Measurements from ENCODE around the gene VASH1. TPM values are rescaled to one million over a fixed set of nuclear protein-coding genes. Genes with fewer than 3 reads are reported as not detected.

The VASH1 gene
- total RNA-seq, 1 donor from 2014 or later = 10.3 TPM

GRCh38 chr14:76806446-76806845, 45.2 kb downstream of the VASH1 start:
- H4K20me1 ChIP-seq (ENCODE audit: low read depth) = no peaks in the 10 kb centered on the region
- Mint-ChIP-seq H3K9me3 (no peaks in the 10 kb centered on the region), H3K27me3 (ENCODE audit: insufficient read depth, low read depth) (no peaks in the 10 kb centered on the region), H3K27ac (no peak overlapping the region), H3K4me1 (peaks cover 11% of the 10 kb centered on the region), H3K4me3 (no peak overlapping the region), H3K36me3 (peaks cover 29% of the 10 kb centered on the region)
- H2AFZ ChIP-seq (replicated peaks) = no peak overlapping the region
- H3K36me3 ChIP-seq = no peaks in the 10 kb centered on the region
- peaks cover 25% of the 10 kb centered on the region for H3K79me2 ChIP-seq (ENCODE audit: low read depth)
- no peak overlapping the region for H3K4me3 ChIP-seq
- peaks cover 7% of the 10 kb centered on the region for H3K4me1 ChIP-seq
- no peaks in the 10 kb centered on the region for H3F3A ChIP-seq (ENCODE audit: low read depth)
- H3K9ac ChIP-seq = no peak overlapping the region
- TF ChIP-seq EZH2 (IDR thresholded peaks at IDR 0.05) = no peak
- TF ChIP-seq EZH2phosphoT487 (IDR thresholded peaks at IDR 0.05) = no peak
- TF ChIP-seq CTCF (IDR thresholded peaks at IDR 0.05) = no peak
- H3K27me3 ChIP-seq = no peaks in the 10 kb centered on the region
- no peak for DNase-seq (ENCODE audit: low spot score)
- H3K27ac ChIP-seq = no peak overlapping the region
- no peak overlapping the region for H3K4me2 ChIP-seq
- H3K9me3 ChIP-seq (ENCODE audit: low read depth) = no peaks in the 10 kb centered on the region

DNA sequence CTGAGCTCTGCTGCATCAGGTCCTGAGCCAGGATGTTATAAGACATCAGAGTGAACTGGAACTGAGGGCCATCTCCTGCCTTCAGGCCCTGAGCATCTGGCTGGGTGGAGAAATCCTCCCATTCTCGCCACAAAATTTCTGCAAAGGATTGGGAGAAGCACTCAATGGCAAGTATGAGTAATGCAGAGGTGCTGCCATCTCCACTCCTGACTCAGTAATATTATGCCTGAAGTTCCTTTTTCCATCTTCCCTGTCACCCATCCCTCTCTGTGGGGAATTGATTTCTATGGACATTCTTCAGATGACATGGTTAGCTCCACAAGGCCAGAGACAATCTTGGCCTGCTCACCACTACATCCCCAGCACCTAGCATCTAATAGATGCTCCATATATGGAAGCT, 46.7 kb downstream of the VASH1 start:
- no peak for DNase-seq (ENCODE audit: low spot score)

GRCh38 chr14:76808990-76809389, 47.7 kb downstream of the VASH1 start:
- no peak overlapping the region for H3K4me2 ChIP-seq
- no peak overlapping the region for H3K27ac ChIP-seq
- peaks cover 33% of the 10 kb centered on the region for H3K79me2 ChIP-seq (ENCODE audit: low read depth)
- H3K27ac Mint-ChIP-seq = no peak overlapping the region
- no peaks in the 10 kb centered on the region for H3K9me3 ChIP-seq (ENCODE audit: low read depth)
- peaks cover 11% of the 10 kb centered on the region for H3K4me1 ChIP-seq
- H3K36me3 Mint-ChIP-seq = peaks cover 11% of the 10 kb centered on the region
- no peak overlapping the region for H3K4me3 Mint-ChIP-seq
- no peaks in the 10 kb centered on the region for H3K9me3 Mint-ChIP-seq
- peaks cover 18% of the 10 kb centered on the region for H3K4me1 Mint-ChIP-seq
- H3K27me3 ChIP-seq = no peaks in the 10 kb centered on the region
- no peaks in the 10 kb centered on the region for H3K36me3 ChIP-seq
- H2AFZ ChIP-seq (replicated peaks) = no peak overlapping the region
- TF ChIP-seq EZH2phosphoT487 (IDR thresholded peaks at IDR 0.05) (no peak), CTCF (IDR thresholded peaks at IDR 0.05) (no peak), EZH2 (IDR thresholded peaks at IDR 0.05) (no peak)
- H4K20me1 ChIP-seq (ENCODE audit: low read depth) = no peaks in the 10 kb centered on the region
- no peaks in the 10 kb centered on the region for H3K27me3 Mint-ChIP-seq (ENCODE audit: insufficient read depth, low read depth)
- peaks cover 10% of the 10 kb centered on the region for H3F3A ChIP-seq (ENCODE audit: low read depth)
- no peak overlapping the region for H3K9ac ChIP-seq
- no peak overlapping the region for H3K4me3 ChIP-seq
- no peak for DNase-seq (ENCODE audit: low spot score)

More for the DNA sequence above, 46.7 kb downstream of the VASH1 start:
- Mint-ChIP-seq H3K27ac (no peak overlapping the region), H3K9me3 (no peaks in the 10 kb centered on the region), H3K36me3 (peaks cover 18% of the 10 kb centered on the region), H3K4me3 (no peak overlapping the region), H3K27me3 (ENCODE audit: insufficient read depth, low read depth) (no peaks in the 10 kb centered on the region), H3K4me1 (peaks cover 16% of the 10 kb centered on the region)
- peaks cover 11% of the 10 kb centered on the region for H3K4me1 ChIP-seq
- H3K27ac ChIP-seq = no peak overlapping the region
- H3K4me2 ChIP-seq = no peak overlapping the region
- TF ChIP-seq EZH2 (IDR thresholded peaks at IDR 0.05) (no peak), EZH2phosphoT487 (IDR thresholded peaks at IDR 0.05) (no peak), CTCF (IDR thresholded peaks at IDR 0.05) (no peak)
- H2AFZ ChIP-seq (replicated peaks) = no peak overlapping the region
- no peak overlapping the region for H3K4me3 ChIP-seq
- no peaks in the 10 kb centered on the region for H3K36me3 ChIP-seq
- H3K9ac ChIP-seq = no peak overlapping the region
- H3F3A ChIP-seq (ENCODE audit: low read depth) = peaks cover 6% of the 10 kb centered on the region
- no peaks in the 10 kb centered on the region for H4K20me1 ChIP-seq (ENCODE audit: low read depth)
- peaks cover 33% of the 10 kb centered on the region for H3K79me2 ChIP-seq (ENCODE audit: low read depth)
- H3K9me3 ChIP-seq (ENCODE audit: low read depth) = no peaks in the 10 kb centered on the region
- no peaks in the 10 kb centered on the region for H3K27me3 ChIP-seq
